Measurements from ENCODE around the gene ATP13A2.

- TF ChIP-seq CTCF (IDR thresholded peaks at IDR 0.05 in 4 of 5, conservative IDR thresholded peaks at IDR 0.05 in 1 of 5) (no peak), POLR2A (IDR thresholded peaks at IDR 0.05) (no peak)
Observed at GRCh38 chr1:16966282-16966681, 45.4 kb downstream of the ATP13A2 start.
